Central memory CD8-positive, alpha-beta T cell (primary cell): ENCODE data around the gene TMEM45A.

ENCODE experiments used
- ATAC-seq: fragments of 150-1000 bp; cut with Tn5 transposase; replicated peaks from 2 replicates; pipeline ENCODE4 v1.10.0; 2022; ENCODE audit warnings: mild to moderate bottlenecking, moderate FRiP score, moderate number of reproducible peaks; ENCODE audit not compliant: poor library complexity, severe bottlenecking; ENCODE audit errors: extremely low read depth
- DNase-seq, 2 donors: peaks; one replicate each; pipeline ENCODE4 v3.0.0; 2021; ENCODE audit warnings: low spot score in 2 of 2
- H3K27ac Mint-ChIP-seq: one replicate; pipeline ENCODE4 v1.8.0; 2022; ENCODE audit warnings: low read depth, mild to moderate bottlenecking, moderate library complexity, mixed read lengths
- H3K27me3 Mint-ChIP-seq: one replicate; pipeline ENCODE4 v1.8.0; 2022; ENCODE audit warnings: mixed read lengths
- H3K36me3 Mint-ChIP-seq: one replicate; pipeline ENCODE4 v1.8.0; 2022; ENCODE audit warnings: mild to moderate bottlenecking, moderate library complexity, mixed read lengths; ENCODE audit not compliant: insufficient read depth
- H3K4me1 Mint-ChIP-seq: one replicate; pipeline ENCODE4 v1.8.0; 2022; ENCODE audit warnings: mixed read lengths
- H3K4me3 Mint-ChIP-seq: one replicate; pipeline ENCODE4 v1.8.0; 2022; ENCODE audit warnings: mild to moderate bottlenecking, moderate library complexity, mixed read lengths
- H3K9me3 Mint-ChIP-seq: one replicate; pipeline ENCODE4 v1.8.0; 2022; ENCODE audit warnings: mixed read lengths

TMEM45A gene

GRCh38 chr3:100546020-100546744 is 53.8 kb downstream of the TMEM45A start:
- Mint-ChIP-seq H3K9me3 (no peaks in the 10 kb centered on the region), H3K27me3 (peaks cover 50% of the 10 kb centered on the region), H3K4me1 (no peaks in the 10 kb centered on the region), H3K27ac (no peak overlapping the region), H3K4me3 (no peak overlapping the region), H3K36me3 (no peaks in the 10 kb centered on the region)
- ATAC-seq (no peak), DNase-seq (no peak)

GRCh38 chr3:100548053-100548452 is 55.6 kb downstream of the TMEM45A start:
- H3K27me3 Mint-ChIP-seq = peaks cover 50% of the 10 kb centered on the region
- no peaks in the 10 kb centered on the region for H3K9me3 Mint-ChIP-seq
- DNase-seq (no peak), ATAC-seq (no peak)
- H3K4me1 Mint-ChIP-seq = no peaks in the 10 kb centered on the region
- H3K36me3 Mint-ChIP-seq = no peaks in the 10 kb centered on the region
- no peak overlapping the region for H3K27ac Mint-ChIP-seq
- no peak overlapping the region for H3K4me3 Mint-ChIP-seq

GRCh38 chr3:100553618-100554372 is 61.4 kb downstream of the TMEM45A start:
- Mint-ChIP-seq H3K4me1 (no peaks in the 10 kb centered on the region), H3K9me3 (no peaks in the 10 kb centered on the region), H3K4me3 (no peak overlapping the region), H3K27ac (no peak overlapping the region), H3K36me3 (no peaks in the 10 kb centered on the region), H3K27me3 (peaks cover 15% of the 10 kb centered on the region)
- DNase-seq (no peak), ATAC-seq (no peak)

GRCh38 chr3:100554373-100554676 is 61.9 kb downstream of the TMEM45A start:
- ATAC-seq (no peak), DNase-seq (no peak)
- no peak overlapping the region for H3K4me3 Mint-ChIP-seq
- H3K27me3 Mint-ChIP-seq = peaks cover 10% of the 10 kb centered on the region
- H3K36me3 Mint-ChIP-seq = no peaks in the 10 kb centered on the region
- no peaks in the 10 kb centered on the region for H3K4me1 Mint-ChIP-seq
- no peak overlapping the region for H3K27ac Mint-ChIP-seq
- H3K9me3 Mint-ChIP-seq = no peaks in the 10 kb centered on the region

- Mint-ChIP-seq H3K4me1 (no peaks in the 10 kb centered on the region), H3K4me3 (no peak overlapping the region), H3K27me3 (peaks cover 6% of the 10 kb centered on the region), H3K36me3 (no peaks in the 10 kb centered on the region), H3K27ac (no peak overlapping the region), H3K9me3 (no peaks in the 10 kb centered on the region)
- ATAC-seq (no peak), DNase-seq (no peak)
Measured at GRCh38 chr3:100556673-100557310, 64.4 kb downstream of the TMEM45A start.

- Mint-ChIP-seq H3K9me3 (no peaks in the 10 kb centered on the region), H3K4me3 (no peak overlapping the region), H3K4me1 (no peaks in the 10 kb centered on the region), H3K27ac (no peak overlapping the region), H3K36me3 (no peaks in the 10 kb centered on the region), H3K27me3 (peaks cover 6% of the 10 kb centered on the region)
- ATAC-seq (no peak), DNase-seq (no peak)
Measured at GRCh38 chr3:100558233-100558632, 65.8 kb downstream of the TMEM45A start.

- Mint-ChIP-seq H3K4me3 (no peak overlapping the region), H3K36me3 (no peaks in the 10 kb centered on the region), H3K27ac (no peak overlapping the region), H3K27me3 (peaks cover 6% of the 10 kb centered on the region), H3K9me3 (no peaks in the 10 kb centered on the region), H3K4me1 (no peaks in the 10 kb centered on the region)
- ATAC-seq = no peak
- no peak for DNase-seq
Measured at GRCh38 chr3:100560426-100560825, 68.0 kb downstream of the TMEM45A start.

- Mint-ChIP-seq H3K9me3 (no peaks in the 10 kb centered on the region), H3K4me3 (no peak overlapping the region), H3K36me3 (no peaks in the 10 kb centered on the region), H3K27me3 (peaks cover 6% of the 10 kb centered on the region), H3K4me1 (no peaks in the 10 kb centered on the region), H3K27ac (no peak overlapping the region)
- no peak for ATAC-seq
- DNase-seq = no peak
Measured at GRCh38 chr3:100561459-100562158, 69.2 kb downstream of the TMEM45A start.

GRCh38 chr3:100562224-100562857 is 69.9 kb downstream of the TMEM45A start:
- DNase-seq (no peak), ATAC-seq (no peak)
- Mint-ChIP-seq H3K4me1 (no peaks in the 10 kb centered on the region), H3K27me3 (peaks cover 6% of the 10 kb centered on the region), H3K9me3 (no peaks in the 10 kb centered on the region), H3K4me3 (no peak overlapping the region), H3K27ac (no peak overlapping the region), H3K36me3 (no peaks in the 10 kb centered on the region)

GRCh38 chr3:100563228-100563627 is 70.8 kb downstream of the TMEM45A start:
- ATAC-seq (no peak), DNase-seq (no peak)
- H3K36me3 Mint-ChIP-seq = no peaks in the 10 kb centered on the region
- H3K27me3 Mint-ChIP-seq = no peaks in the 10 kb centered on the region
- H3K27ac Mint-ChIP-seq = no peak overlapping the region
- no peak overlapping the region for H3K4me3 Mint-ChIP-seq
- H3K9me3 Mint-ChIP-seq = no peaks in the 10 kb centered on the region
- no peaks in the 10 kb centered on the region for H3K4me1 Mint-ChIP-seq

- H3K9me3 Mint-ChIP-seq = no peaks in the 10 kb centered on the region
- no peaks in the 10 kb centered on the region for H3K36me3 Mint-ChIP-seq
- H3K27ac Mint-ChIP-seq = no peak overlapping the region
- H3K27me3 Mint-ChIP-seq = peaks cover under 1% of the 10 kb centered on the region
- no peak for DNase-seq
- no peaks in the 10 kb centered on the region for H3K4me1 Mint-ChIP-seq
- no peak overlapping the region for H3K4me3 Mint-ChIP-seq
- no peak for ATAC-seq
Measured at GRCh38 chr3:100563652-100564211, 71.3 kb downstream of the TMEM45A start.

GRCh38 chr3:100570811-100571210 is 78.4 kb downstream of the TMEM45A start:
- H3K4me1 Mint-ChIP-seq = no peaks in the 10 kb centered on the region

More at GRCh38 chr3:100570811-100571210, 78.4 kb downstream of the TMEM45A start:
- Mint-ChIP-seq H3K27me3 (peaks cover 22% of the 10 kb centered on the region), H3K36me3 (peaks cover 1% of the 10 kb centered on the region), H3K27ac (no peak overlapping the region), H3K4me3 (no peak overlapping the region), H3K9me3 (no peaks in the 10 kb centered on the region)
- DNase-seq (no peak), ATAC-seq (no peak)
